Activated naive CD4-positive, alpha-beta T cell treated with anti-CD3 and anti-CD28 coated beads, Interleukin-2, amount 50 U/mL, for 72 hours (primary cell): ENCODE data around the gene TEKT2. TPM values are rescaled to one million over a fixed set of nuclear protein-coding genes. Genes with fewer than 3 reads are reported as not detected.

Source experiments
- ATAC-seq, 2 donors: fragments of 150-1000 bp; cut with Tn5 transposase; 2 replicates each; pipeline ENCODE4 v1.10.0; 2021; ENCODE audit warnings: mild to moderate bottlenecking in 2 of 2, moderate library complexity in 2 of 2
- DNase-seq, 2 donors: peaks; one replicate each; pipeline ENCODE4 v3.0.0; 2021 to 2022; ENCODE audit warnings: low spot score in 2 of 2
- H3K27ac Mint-ChIP-seq, 2 donors: one replicate each; pipeline ENCODE4 v1.8.0; 2022; ENCODE audit warnings: mild to moderate bottlenecking in 2 of 2, mixed read lengths in 2 of 2
- H3K36me3 Mint-ChIP-seq, 2 donors: one replicate each; pipeline ENCODE4 v1.8.0; 2022; ENCODE audit warnings: mixed read lengths in 2 of 2
- H3K9me3 Mint-ChIP-seq, 2 donors: one replicate each; pipeline ENCODE4 v1.8.0; 2022; ENCODE audit warnings: mixed read lengths in 2 of 2
- total RNA-seq, 2 donors: library from RNA; stranded (reverse); gene quantifications; one replicate each; pipeline ENCODE4 v1.2.3, GENCODE V29; 2022

The TEKT2 gene
- total RNA-seq: under 1 TPM in 1 of 2 donors, not detected in 1; 0.27 TPM

GRCh38 chr1:36083635-36084496 is at the start of gene TEKT2:
Gene TEKT2 (plus strand): TSS chr1:36084094. CDS start chr1:36084922, 828 bp downstream.
- peak in 1 of 2 donors; percentile 11 for ATAC-seq
- no peak for DNase-seq
- H3K27ac Mint-ChIP-seq: no peak within 1 kb of the TSS
- H3K36me3 Mint-ChIP-seq: no peaks in the 10 kb centered on the region
- no peaks in the 10 kb centered on the region for H3K9me3 Mint-ChIP-seq

DNA sequence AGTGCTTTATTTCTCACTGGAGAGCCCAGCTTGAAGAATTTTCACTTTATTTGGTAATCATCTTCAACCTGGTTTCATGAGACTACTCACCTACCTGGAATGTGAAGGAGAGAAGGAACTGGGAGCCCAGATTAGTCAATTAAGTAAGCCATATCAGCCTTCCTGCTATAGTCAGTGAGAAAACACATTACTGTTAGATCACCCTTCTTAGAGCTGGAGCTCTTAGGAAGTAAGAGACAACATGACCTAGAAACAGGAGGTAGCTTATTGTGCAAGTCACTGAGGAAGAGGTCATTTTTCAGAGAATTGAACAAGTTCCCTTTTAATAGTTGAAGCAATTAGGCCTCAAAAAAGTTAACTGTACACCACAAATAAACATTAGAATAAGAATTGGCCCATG is 49.2 kb upstream of the TEKT2 start:
- ATAC-seq (no peak), DNase-seq (no peak)
- Mint-ChIP-seq H3K27ac (no peak overlapping the region), H3K9me3 (no peaks in the 10 kb centered on the region), H3K36me3 (peaks cover 0 to 6% of the 10 kb centered on the region in 2 donors)

GRCh38 chr1:36035154-36035553 is 48.7 kb upstream of the TEKT2 start:
- peaks cover 0 to 6% of the 10 kb centered on the region in 2 donors for H3K36me3 Mint-ChIP-seq
- no peaks in the 10 kb centered on the region for H3K9me3 Mint-ChIP-seq
- ATAC-seq: no peak
- no peak overlapping the region for H3K27ac Mint-ChIP-seq
- no peak for DNase-seq

DNA sequence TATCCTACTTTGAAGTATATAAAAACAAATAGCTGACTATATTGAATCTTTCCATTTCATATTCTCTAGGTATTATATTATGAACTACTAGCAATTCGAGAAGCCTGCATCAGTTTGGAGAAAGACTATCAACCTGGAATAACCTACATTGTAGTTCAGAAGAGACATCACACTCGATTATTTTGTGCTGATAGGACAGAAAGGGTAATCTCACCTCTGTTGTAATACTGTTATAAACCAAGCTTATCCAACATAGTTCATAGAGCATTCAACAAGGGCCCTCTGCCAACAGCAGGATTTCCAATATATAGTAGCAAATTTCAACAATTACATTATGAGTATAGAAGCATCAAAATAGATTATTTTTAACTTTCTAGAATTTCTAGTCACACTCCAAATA is 43.7 kb upstream of the TEKT2 start:
- Mint-ChIP-seq H3K36me3 (peaks cover 0 to 4% of the 10 kb centered on the region in 2 donors), H3K27ac (no peak overlapping the region), H3K9me3 (no peaks in the 10 kb centered on the region)
- ATAC-seq (no peak), DNase-seq (no peak)

DNA sequence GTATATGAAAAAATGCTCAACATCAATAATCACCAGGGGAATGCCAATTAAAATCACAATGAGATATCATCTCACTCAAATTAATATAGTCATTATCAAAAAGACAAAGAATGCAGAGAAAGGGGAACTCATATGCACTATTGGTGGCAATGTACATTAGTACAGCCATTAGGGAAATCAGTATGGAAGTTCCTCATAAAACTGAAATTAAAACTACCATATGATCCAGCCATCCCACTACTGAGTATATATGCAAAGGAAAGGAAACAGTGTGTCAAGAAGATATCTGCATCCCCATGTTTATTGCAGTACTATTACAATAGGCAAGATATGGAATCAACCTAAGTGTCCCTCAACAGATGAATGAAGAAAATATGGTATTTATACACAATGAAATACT is 32.1 kb upstream of the TEKT2 start:
- DNase-seq (no peak), ATAC-seq (no peak)
- H3K27ac Mint-ChIP-seq: no peak overlapping the region
- peaks cover 14 to 18% of the 10 kb centered on the region in 2 donors for H3K36me3 Mint-ChIP-seq
- H3K9me3 Mint-ChIP-seq: peaks cover 0 to 4% of the 10 kb centered on the region in 2 donors

GRCh38 chr1:36053978-36054377 is 29.9 kb upstream of the TEKT2 start:
- H3K27ac Mint-ChIP-seq: no peak overlapping the region
- ATAC-seq: no peak
- DNase-seq: no peak
- no peaks in the 10 kb centered on the region for H3K36me3 Mint-ChIP-seq
- H3K9me3 Mint-ChIP-seq: no peaks in the 10 kb centered on the region

DNA sequence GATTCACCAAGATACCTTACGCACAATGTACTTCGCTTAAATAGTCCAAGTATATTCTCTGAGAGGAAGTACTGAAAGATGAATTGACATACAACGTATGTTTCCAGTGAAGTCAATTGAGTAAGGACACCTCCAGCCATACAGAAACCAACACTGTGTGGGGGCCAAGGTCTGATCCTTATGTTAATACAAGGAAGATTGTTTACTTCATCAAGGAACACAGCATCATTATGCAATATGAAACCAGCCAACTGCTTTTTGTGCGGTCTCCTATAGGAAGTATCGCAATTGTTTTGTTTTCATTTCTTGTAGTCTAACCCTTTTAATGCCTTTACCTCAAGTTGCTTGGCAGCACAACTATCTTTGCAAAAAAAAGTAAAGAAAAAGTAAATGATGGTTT is 28.2 kb upstream of the TEKT2 start:
- ATAC-seq (no peak), DNase-seq (no peak)
- H3K27ac Mint-ChIP-seq: no peak overlapping the region
- H3K9me3 Mint-ChIP-seq: no peaks in the 10 kb centered on the region
- no peaks in the 10 kb centered on the region for H3K36me3 Mint-ChIP-seq

DNA sequence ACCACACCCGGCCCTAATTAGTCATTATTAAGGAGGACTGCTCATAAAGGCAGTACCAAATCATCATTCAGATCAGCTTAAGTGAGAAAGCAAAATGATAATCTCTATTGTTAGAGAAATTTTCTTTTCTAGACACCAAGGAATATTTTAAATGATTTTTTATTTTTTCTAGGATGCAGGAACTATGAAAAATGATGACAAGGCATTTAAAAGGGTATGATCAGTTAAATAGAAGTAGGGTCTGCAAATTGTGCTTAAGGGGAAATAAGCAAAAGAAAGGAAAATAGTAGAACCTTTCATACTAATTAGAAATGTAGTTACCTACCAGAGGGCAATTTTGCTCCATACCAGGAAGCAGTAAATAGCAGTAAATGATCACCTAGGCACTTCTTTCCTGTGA is 21.6 kb upstream of the TEKT2 start:
- no peaks in the 10 kb centered on the region for H3K36me3 Mint-ChIP-seq
- no peaks in the 10 kb centered on the region for H3K9me3 Mint-ChIP-seq

GRCh38 chr1:36067871-36068270 is 16.0 kb upstream of the TEKT2 start:
- Mint-ChIP-seq H3K9me3 (no peaks in the 10 kb centered on the region), H3K27ac (no peak overlapping the region), H3K36me3 (no peaks in the 10 kb centered on the region)
- no peak for ATAC-seq
- DNase-seq: no peak

More for the DNA sequence above, 21.6 kb upstream of the TEKT2 start:
- H3K27ac Mint-ChIP-seq: no peak overlapping the region
- DNase-seq: no peak
- ATAC-seq: no peak

- no peak overlapping the region for H3K27ac Mint-ChIP-seq
- no peaks in the 10 kb centered on the region for H3K36me3 Mint-ChIP-seq
- ATAC-seq (no peak), DNase-seq (no peak)
- no peaks in the 10 kb centered on the region for H3K9me3 Mint-ChIP-seq
Observed at GRCh38 chr1:36068866-36069265, 15.0 kb upstream of the TEKT2 start.

- Mint-ChIP-seq H3K9me3 (no peaks in the 10 kb centered on the region), H3K36me3 (no peaks in the 10 kb centered on the region), H3K27ac (no peak overlapping the region)
- no peak for DNase-seq
- no peak for ATAC-seq
Observed at GRCh38 chr1:36070349-36070748, 13.5 kb upstream of the TEKT2 start.

- Mint-ChIP-seq H3K36me3 (no peaks in the 10 kb centered on the region), H3K27ac (no peak overlapping the region), H3K9me3 (no peaks in the 10 kb centered on the region)
- ATAC-seq: no peak
- no peak for DNase-seq
Observed at GRCh38 chr1:36076979-36077573, 6.8 kb upstream of the TEKT2 start.

GRCh38 chr1:36080236-36080635 is 3.7 kb upstream of the TEKT2 start:
- Mint-ChIP-seq H3K36me3 (no peaks in the 10 kb centered on the region), H3K9me3 (no peaks in the 10 kb centered on the region), H3K27ac (no peak overlapping the region)
- ATAC-seq: no peak
- DNase-seq: no peak

- no peak for DNase-seq
- no peaks in the 10 kb centered on the region for H3K36me3 Mint-ChIP-seq
Observed at GRCh38 chr1:36080801-36081200, 3.1 kb upstream of the TEKT2 start.

GRCh38 chr1:36081926-36082485 is 1.9 kb upstream of the TEKT2 start:
- H3K27ac Mint-ChIP-seq: no peak overlapping the region
- H3K36me3 Mint-ChIP-seq: no peaks in the 10 kb centered on the region
- H3K9me3 Mint-ChIP-seq: no peaks in the 10 kb centered on the region
- ATAC-seq (no peak), DNase-seq (no peak)

More at GRCh38 chr1:36080801-36081200, 3.1 kb upstream of the TEKT2 start:
- ATAC-seq: no peak
- Mint-ChIP-seq H3K9me3 (no peaks in the 10 kb centered on the region), H3K27ac (no peak overlapping the region)

DNA sequence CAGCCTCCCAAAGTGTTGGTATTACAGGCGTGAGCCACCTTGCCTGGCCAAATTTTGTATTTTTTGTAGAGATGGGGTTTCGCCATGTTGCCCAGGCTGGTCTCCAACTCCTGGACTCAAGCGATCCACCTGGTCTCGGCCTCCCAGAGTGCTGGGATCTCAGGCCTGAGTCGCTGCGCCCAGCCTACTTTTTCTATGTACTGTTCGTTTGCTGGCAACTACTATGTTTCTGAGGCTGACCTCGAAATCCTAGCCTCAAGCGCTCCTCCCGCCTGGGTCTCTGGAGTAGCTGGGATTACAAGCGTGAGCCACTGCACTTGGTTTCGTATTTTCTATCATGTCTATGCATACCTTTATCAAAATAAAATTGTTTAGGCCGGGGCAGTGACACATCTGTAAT is 675 bp upstream of the TEKT2 start:
- Mint-ChIP-seq H3K9me3 (no peaks in the 10 kb centered on the region), H3K27ac (no peak overlapping the region), H3K36me3 (no peaks in the 10 kb centered on the region)
- ATAC-seq (no peak), DNase-seq (no peak)

DNA sequence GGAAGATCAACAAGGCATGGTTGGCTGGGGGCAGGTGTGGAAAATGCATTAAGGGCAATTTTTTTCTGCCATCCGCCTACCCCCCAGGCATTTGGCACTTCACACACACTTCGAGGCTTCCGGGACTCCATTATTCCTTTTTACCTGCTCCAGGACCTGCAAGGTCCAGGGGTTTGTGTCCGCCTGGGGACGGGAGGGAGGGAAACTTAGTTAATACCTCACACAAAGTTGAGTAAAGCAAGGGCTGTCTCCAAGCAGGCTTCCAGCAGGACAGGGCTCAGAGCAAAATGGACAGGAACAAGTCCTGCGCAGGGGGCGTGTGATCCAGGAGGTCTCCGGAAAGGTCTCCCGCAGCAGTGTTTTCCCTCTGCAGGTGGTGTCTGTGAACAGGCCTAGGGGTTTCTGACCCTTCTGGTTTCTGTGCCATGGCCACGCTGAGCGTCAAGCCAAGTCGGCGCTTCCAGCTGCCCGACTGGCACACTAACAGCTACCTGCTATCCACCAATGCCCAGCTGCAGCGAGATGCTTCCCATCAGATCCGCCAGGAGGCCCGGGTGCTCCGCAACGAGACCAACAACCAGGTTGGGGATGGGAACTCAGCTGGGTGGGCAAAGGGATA is 712 bp downstream of the TEKT2 start:
- Mint-ChIP-seq H3K9me3 (no peaks in the 10 kb centered on the region), H3K27ac (no peak overlapping the region), H3K36me3 (peaks cover 5% of the 10 kb centered on the region in 2 donors)
- no peak for DNase-seq
- no peak for ATAC-seq
